Gastroesophageal sphincter (tissue), 4 donors: ENCODE results near the gene PSMG4. TPM values are rescaled to one million over a fixed set of nuclear protein-coding genes. Genes with fewer than 3 reads are reported as not detected.

Experiments
- ATAC-seq: fragments of 150-250 bp; one replicate; pipeline ENCODE4 v1.9.1; 2016; ENCODE audit warnings: mild to moderate bottlenecking, moderate library complexity
- H3K27ac ChIP-seq, 4 donors: fragments of 200-600 bp; sonication (generic) in 3 of 4; 1 replicate in 3 of 4; 2 replicates in 1 of 4; pipeline ENCODE4 v1.5.1; 2016 to 2019
- H3K27me3 ChIP-seq: fragments of 200-600 bp; sonication (generic); one replicate; pipeline ENCODE4 v1.5.1; 2019
- H3K36me3 ChIP-seq, 2 donors: fragments of 200-600 bp; sonication (generic); one replicate each; pipeline ENCODE4 v1.5.1; 2019; ENCODE audit warnings: control low read depth in 1 of 2
- H3K4me1 ChIP-seq, 3 donors: fragments of 200-600 bp; sonication (generic); 1 replicate in 2 of 3; 2 replicates in 1 of 3; pipeline ENCODE4 v1.5.1; 2016 to 2019; ENCODE audit warnings: control low read depth in 2 of 3
- H3K4me3 ChIP-seq, 2 donors: fragments of 200-600 bp; sonication (generic); one replicate each; pipeline ENCODE4 v1.5.1; 2019; ENCODE audit warnings: mild to moderate bottlenecking in 1 of 2, moderate library complexity in 1 of 2
- H3K9me3 ChIP-seq, 3 donors: fragments of 200-600 bp; sonication (generic); one replicate each; pipeline ENCODE4 v1.5.1; 2017 to 2019; ENCODE audit warnings: control low read depth in 2 of 3
- CTCF ChIP-seq, 4 experiments: fragments of 200-600 bp in 2 of 4; fragments of 450-650 bp in 2 of 4; sonication (generic) in 1 of 4; IDR thresholded peaks; one replicate each; pipeline ENCODE4 v1.5.1; 2017 to 2019; ENCODE audit warnings: antibody characterized with exemption in 4 of 4, mild to moderate bottlenecking in 2 of 4, moderate library complexity in 2 of 4
- EP300 ChIP-seq: sonication (generic); formaldehyde crosslinking; IDR thresholded peaks from one replicate; pipeline ENCODE4 v1.6.1; 2017; ENCODE audit warnings: antibody characterized with exemption, mild to moderate bottlenecking
- POLR2A ChIP-seq, 2 donors: fragments of 450-650 bp; IDR thresholded peaks; one replicate each; pipeline ENCODE4 v1.6.1; 2017; ENCODE audit warnings: antibody characterized with exemption in 2 of 2, mild to moderate bottlenecking in 2 of 2, moderate library complexity in 1 of 2
- POLR2AphosphoS5 ChIP-seq: sonication (generic); formaldehyde crosslinking; IDR thresholded peaks from one replicate; pipeline ENCODE4 v1.6.1; 2017; ENCODE audit warnings: antibody characterized with exemption
- WGBS, 2 donors: methylation state at CpG; one replicate each; pipeline ENCODE4 v1.1.5; 2018; ENCODE audit warnings: low coverage in 1 of 2; 5-methylcytosine and 5-hydroxymethylcytosine counted together
- total RNA-seq, 4 donors: library from RNA; depleted of rRNA; stranded (reverse); fragments of >200 nt; gene quantifications; one replicate each; pipeline ENCODE4 v1.1.0, GENCODE V29; 2016

Gene PSMG4
- total RNA-seq, 4 donors from 2014 or later, result 23.6 to 37.8 (median 29.5) TPM

GRCh38 chr6:3220366-3220765, 38.4 kb upstream of the PSMG4 start:
- WGBS, 2 donors, result 63 to 69% methylated on average over 2 of the region's 2 CpGs
- Histone ChIP-seq H3K4me3 (no peak overlapping the region), H3K9me3 (no peaks in the 10 kb centered on the region), H3K36me3 (no peaks in the 10 kb centered on the region), H3K27me3 (no peaks in the 10 kb centered on the region), H3K4me1 (no peaks in the 10 kb centered on the region), H3K27ac (no peak overlapping the region)
- TF ChIP-seq POLR2A (IDR thresholded peaks at IDR 0.05), result no peak
- no peak for ATAC-seq

DNA sequence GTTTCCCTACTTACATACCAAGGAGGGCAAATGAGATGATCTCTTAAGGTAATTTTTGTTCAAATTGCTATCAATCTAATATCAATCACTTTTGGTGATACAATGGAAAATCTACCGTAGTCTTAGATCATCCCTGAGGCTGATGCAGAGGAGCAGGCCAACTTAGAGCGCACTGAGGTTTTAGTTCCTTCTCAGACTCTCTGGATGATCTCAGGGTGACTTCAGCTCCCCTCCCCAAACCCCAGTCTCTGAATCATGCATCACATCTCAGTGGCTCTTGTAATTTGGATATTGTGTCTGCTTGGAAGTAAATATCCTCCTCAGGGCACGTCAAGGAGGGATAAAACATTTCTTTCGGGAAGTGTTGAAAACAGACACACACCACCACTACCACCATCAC, 37.2 kb upstream of the PSMG4 start:
- WGBS, 2 donors, result 83 to 100% methylated on average over 3 to 4 of the region's 4 CpGs
- no peak overlapping the region for H3K27ac ChIP-seq
- H3K36me3 ChIP-seq, result no peaks in the 10 kb centered on the region
- peaks cover 5% of the 10 kb centered on the region for H3K27me3 ChIP-seq
- no peak overlapping the region for H3K4me3 ChIP-seq
- H3K4me1 ChIP-seq, result peaks cover 0 to 5% (median 0%) of the 10 kb centered on the region in 3 donors
- no peaks in the 10 kb centered on the region for H3K9me3 ChIP-seq
- ATAC-seq, result no peak
- no peak for TF ChIP-seq POLR2AphosphoS5
- no peak for TF ChIP-seq CTCF (IDR thresholded peaks at IDR 0.05)
- no peak for TF ChIP-seq POLR2A (IDR thresholded peaks at IDR 0.05)
- TF ChIP-seq EP300, result no peak

DNA sequence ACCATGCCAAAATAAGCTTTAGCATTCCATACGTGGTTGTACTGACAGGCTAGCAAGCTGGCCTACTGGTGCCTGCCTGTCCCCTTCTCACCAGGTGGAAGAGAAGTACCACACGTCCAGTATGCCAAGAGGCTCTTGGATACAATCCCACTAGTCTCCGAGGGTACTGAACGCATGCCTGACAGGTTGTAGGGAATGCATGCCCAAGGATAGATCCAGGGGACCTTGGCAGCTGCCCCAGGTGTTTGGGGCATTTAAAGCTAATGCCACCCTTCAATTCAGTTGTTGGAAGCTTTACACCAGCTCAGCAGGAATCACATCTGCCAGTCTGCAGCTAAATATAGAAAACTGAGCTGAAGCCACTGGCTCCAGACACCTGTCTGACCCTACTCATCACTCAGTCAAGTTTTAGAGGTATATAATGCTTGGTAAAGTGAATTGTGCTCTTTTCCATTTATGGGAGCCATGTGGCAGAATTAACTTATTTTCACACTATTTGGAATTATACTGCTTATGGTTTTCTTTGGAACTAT, 36.2 kb upstream of the PSMG4 start:
- 33 to 63% methylated on average over 1 to 2 of the region's 4 CpGs for WGBS, 2 donors
- TF ChIP-seq POLR2A (IDR thresholded peaks at IDR 0.05), result no peak
- no peak for TF ChIP-seq EP300
- no peak for TF ChIP-seq POLR2AphosphoS5
- TF ChIP-seq CTCF (IDR thresholded peaks at IDR 0.05), result no peak
- peaks cover 0 to 15% (median 9%) of the 10 kb centered on the region in 3 donors for H3K4me1 ChIP-seq
- no peaks in the 10 kb centered on the region for H3K36me3 ChIP-seq
- no peak for ATAC-seq
- H3K4me3 ChIP-seq, result no peak overlapping the region
- peaks cover 15% of the 10 kb centered on the region for H3K27me3 ChIP-seq
- no peaks in the 10 kb centered on the region for H3K9me3 ChIP-seq
- no peak overlapping the region for H3K27ac ChIP-seq

DNA sequence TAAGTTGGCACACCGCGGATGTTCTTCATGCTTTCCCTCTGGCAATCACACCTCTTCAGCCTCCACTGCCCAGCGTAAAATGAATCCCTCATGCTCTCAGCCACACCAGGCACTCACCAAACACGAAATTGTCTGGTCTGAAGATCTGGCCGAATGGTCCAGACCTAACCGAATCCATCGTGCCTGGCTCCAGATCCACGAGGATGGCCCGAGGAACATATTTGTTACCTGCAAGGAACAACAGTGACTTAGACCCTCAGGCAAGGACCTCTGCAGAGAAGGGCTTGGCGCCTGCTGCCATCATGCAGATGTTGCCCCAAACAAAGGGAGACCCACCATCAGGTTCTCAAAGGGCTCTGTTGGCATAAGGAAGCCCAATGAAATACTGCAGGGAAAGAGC, 32.7 kb upstream of the PSMG4 start:
- Histone ChIP-seq H3K4me1 (peaks cover 0 to 50% (median 31%) of the 10 kb centered on the region in 3 donors), H3K4me3 (no peak overlapping the region), H3K27me3 (peaks cover 49% of the 10 kb centered on the region), H3K9me3 (no peaks in the 10 kb centered on the region), H3K36me3 (no peaks in the 10 kb centered on the region), H3K27ac (no peak overlapping the region)
- no peak for ATAC-seq
- 94 to 100% methylated on average over 2 to 9 of the region's 10 CpGs for WGBS, 2 donors
- TF ChIP-seq POLR2AphosphoS5, result no peak
- no peak for TF ChIP-seq CTCF (IDR thresholded peaks at IDR 0.05)
- no peak for TF ChIP-seq POLR2A (IDR thresholded peaks at IDR 0.05)
- TF ChIP-seq EP300, result no peak

GRCh38 chr6:3226481-3227362, 32.0 kb upstream of the PSMG4 start:
- H3K27ac ChIP-seq, result peak overlapping the region in 3 of 4 donors; percentile 14 to 74 (median 40)
- 1 to 5% methylated on average over 4 to 21 of the region's 54 CpGs for WGBS, 2 donors

More at GRCh38 chr6:3226481-3227362, 32.0 kb upstream of the PSMG4 start:
- TF ChIP-seq POLR2A (IDR thresholded peaks at IDR 0.05) (no peak), EP300 (no peak), CTCF (IDR thresholded peaks at IDR 0.05) (no peak), POLR2AphosphoS5 (no peak)
- Histone ChIP-seq H3K4me3 (peak overlapping the region; percentile 7 to 58), H3K27me3 (peaks cover 53% of the 10 kb centered on the region), H3K4me1 (peaks cover 0 to 52% (median 32%) of the 10 kb centered on the region in 3 donors), H3K36me3 (no peaks in the 10 kb centered on the region), H3K9me3 (no peaks in the 10 kb centered on the region)
- peak; percentile 28 for ATAC-seq
